ENCODE data around the gene TAP1.

TAP1 gene

DNA sequence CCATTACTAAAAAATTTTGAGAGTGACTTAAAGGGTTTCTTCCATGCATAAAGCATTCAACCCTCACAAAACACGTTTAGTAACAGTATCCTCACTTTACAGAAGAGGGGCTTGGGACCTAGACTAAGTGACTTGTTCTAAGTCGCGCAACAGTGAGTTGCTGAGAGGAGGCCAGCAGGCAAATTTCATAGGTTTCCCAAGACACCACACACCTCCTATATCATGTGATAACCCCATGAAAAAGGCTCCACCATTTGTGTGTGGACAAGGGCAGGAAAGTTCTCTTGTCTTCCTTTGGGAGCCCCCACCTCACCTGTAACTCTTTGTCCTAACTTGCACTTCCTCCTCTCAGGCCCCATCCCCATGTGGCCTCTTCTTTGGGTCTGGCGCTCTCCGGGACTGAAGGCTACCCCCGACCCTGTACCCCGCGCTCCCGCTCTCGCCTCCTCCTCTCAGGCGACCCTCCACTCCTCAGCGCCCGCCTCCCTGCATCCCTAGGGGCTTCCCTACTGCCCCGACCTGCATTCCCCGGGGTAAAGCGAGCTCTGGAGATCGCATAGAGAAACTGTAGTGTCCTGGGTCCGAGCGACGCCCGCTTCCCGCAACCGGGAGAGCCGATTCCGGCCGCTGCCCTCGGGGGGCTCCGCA lies 10.0 kb downstream of the TAP1 start:
- Histone ChIP-seq H3K4me3 (ENCODE audit: control insufficient read depth in 1 of 7, extremely low read depth in 1 of 7, insufficient read depth in 4 of 7, low read depth in 2 of 7, low read length in 6 of 7) (peak overlapping the region; percentile 88 to 98 (median 94)), H3K9me3 (ENCODE audit: control extremely low read depth in 1 of 5, control insufficient read depth in 4 of 5, insufficient read depth in 2 of 5, low read depth in 1 of 5, low read length in 4 of 5) (no peaks in the 10 kb centered on the region), H3K4me1 (ENCODE audit: control extremely low read depth in 1 of 4, control insufficient read depth in 4 of 4, insufficient read depth in 4 of 4, low read length in 3 of 4) (peaks cover 23 to 72% (median 40%) of the 10 kb centered on the region in 4 experiments), H3K36me3 (ENCODE audit: control insufficient read depth in 4 of 4, insufficient read depth in 4 of 4, low read length in 3 of 4) (peaks cover 22 to 54% (median 36%) of the 10 kb centered on the region in 4 experiments), H3K27ac (ENCODE audit: insufficient read depth in 1 of 2, low read depth in 1 of 2, low read length in 2 of 2, poor library complexity in 1 of 2, severe bottlenecking in 2 of 2) (peak overlapping the region; percentile 80 to 92), H3K27me3 (replicated peaks in 2 of 5; ENCODE audit: control insufficient read depth in 4 of 5, insufficient read depth in 5 of 5, low read length in 4 of 5) (no peaks in the 10 kb centered on the region)
- DNase-seq = peak in 1 of 3 donors; percentile 22
- CTCF ChIA-PET = interaction anchor here (1.2 to 3.8 kb wide), 8 partner anchors 11 to 128 kb away, joined by 3 to 49 read pairs (median 12); partner anchors contain the start of genes PSMB9 and TAP1
- POLR2A ChIA-PET = interaction anchor here (2.9 to 3.0 kb wide), 2 partner anchors 10 kb away, joined by 11 to 29 read pairs; partner anchors contain the start of genes PSMB9 and TAP1
- WGBS (ENCODE audit: insufficient coverage) = 0% methylated on average over 21 of the region's 28 CpGs

DNA sequence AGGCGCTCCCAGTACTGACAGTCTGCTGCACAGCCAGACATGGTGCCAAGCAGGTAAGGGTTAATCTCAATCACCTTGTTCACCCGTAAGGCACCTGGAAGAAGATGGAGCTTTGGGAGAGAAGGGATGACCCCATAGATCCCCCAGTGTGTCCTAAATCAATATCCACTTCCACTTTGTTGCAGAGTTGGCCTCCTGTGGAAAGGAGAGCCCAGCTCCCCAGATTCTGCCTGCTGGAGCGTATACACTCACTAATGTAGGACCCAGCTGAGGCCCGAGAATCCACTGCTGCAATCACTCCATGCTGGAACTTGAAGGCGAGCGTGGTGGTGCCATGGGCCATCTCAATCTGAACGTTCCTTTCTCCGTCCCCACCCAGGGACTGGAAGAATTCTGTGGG lies 10.8 kb downstream of the TAP1 start:
- no peaks in the 10 kb centered on the region for H3K27me3 ChIP-seq (replicated peaks in 2 of 5; ENCODE audit: control insufficient read depth in 4 of 5, insufficient read depth in 5 of 5, low read length in 4 of 5)
- DNase-seq = no peak
- ChIA-PET POLR2A (interaction anchor here (0.7 to 2.9 kb wide), 2 partner anchors 11 to 347 kb away, joined by 3 to 11 read pairs; partner anchors contain the start of genes PSMB9 and TAP1), CTCF (interaction anchor here (0.8 to 2.8 kb wide), 7 partner anchors 8 to 26 kb away, joined by 3 to 26 read pairs (median 3); partner anchors contain the start of genes PSMB9 and TAP1)
- H3K27ac ChIP-seq (ENCODE audit: insufficient read depth in 1 of 2, low read depth in 1 of 2, low read length in 2 of 2, poor library complexity in 1 of 2, severe bottlenecking in 2 of 2) = no peak overlapping the region
- H3K4me3 ChIP-seq (ENCODE audit: control insufficient read depth in 1 of 7, extremely low read depth in 1 of 7, insufficient read depth in 4 of 7, low read depth in 2 of 7, low read length in 6 of 7) = peak overlapping the region; percentile 18 to 98 (median 90)
- no peaks in the 10 kb centered on the region for H3K9me3 ChIP-seq (ENCODE audit: control extremely low read depth in 1 of 5, control insufficient read depth in 4 of 5, insufficient read depth in 2 of 5, low read depth in 1 of 5, low read length in 4 of 5)
- peaks cover 23 to 75% (median 45%) of the 10 kb centered on the region in 4 experiments for H3K4me1 ChIP-seq (ENCODE audit: control extremely low read depth in 1 of 4, control insufficient read depth in 4 of 4, insufficient read depth in 4 of 4, low read length in 3 of 4)
- 93% methylated on average over 5 of the region's 8 CpGs for WGBS (ENCODE audit: insufficient coverage)
- H3K36me3 ChIP-seq (ENCODE audit: control insufficient read depth in 4 of 4, insufficient read depth in 4 of 4, low read length in 3 of 4) = peaks cover 16 to 47% (median 29%) of the 10 kb centered on the region in 4 experiments

DNA sequence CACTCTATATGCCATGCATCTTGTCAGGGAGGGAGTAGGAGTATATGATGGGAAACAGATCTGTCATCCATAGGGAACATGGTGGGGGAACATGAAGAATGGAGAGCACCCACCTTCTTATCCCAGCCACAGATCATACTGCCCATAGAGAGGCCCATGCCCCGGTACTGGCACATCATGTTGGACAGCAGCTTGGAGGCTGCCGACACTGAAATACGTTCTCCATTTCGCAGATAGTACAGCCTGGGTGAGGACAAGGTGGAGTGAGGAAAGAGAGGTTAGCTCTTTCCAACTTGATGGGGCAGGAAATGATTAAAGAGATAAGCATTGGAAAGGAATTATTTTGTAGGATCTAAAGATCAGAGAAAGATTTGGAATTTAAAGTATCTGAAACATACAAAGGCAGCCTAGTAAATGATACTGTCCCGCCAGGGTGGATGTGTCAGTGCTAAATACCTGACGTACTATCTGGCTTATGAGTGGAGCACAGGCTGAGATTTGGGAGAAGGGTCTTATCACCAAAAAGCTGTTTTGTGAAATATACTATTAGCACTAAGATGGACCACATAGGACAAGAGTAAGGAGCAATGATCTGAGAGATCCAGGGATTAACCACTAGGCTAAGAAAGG lies 11.4 kb downstream of the TAP1 start:
- WGBS (ENCODE audit: insufficient coverage) = 93% methylated on average over 4 of the region's 6 CpGs
- no peak for DNase-seq
- ChIA-PET POLR2A (interaction anchor here (0.7 to 2.9 kb wide), 2 partner anchors 12 to 347 kb away, joined by 3 to 11 read pairs; partner anchors contain the start of genes PSMB9 and TAP1), CTCF (interaction anchor here (0.8 to 2.8 kb wide), 8 partner anchors 9 to 139 kb away, joined by 3 to 26 read pairs (median 4); partner anchors contain the start of genes PSMB9 and TAP1)
- peaks cover 14 to 42% (median 23%) of the 10 kb centered on the region in 4 experiments for H3K36me3 ChIP-seq (ENCODE audit: control insufficient read depth in 4 of 4, insufficient read depth in 4 of 4, low read length in 3 of 4)
- H3K27me3 ChIP-seq (replicated peaks in 2 of 5; ENCODE audit: control insufficient read depth in 4 of 5, insufficient read depth in 5 of 5, low read length in 4 of 5) = no peaks in the 10 kb centered on the region
- H3K4me3 ChIP-seq (ENCODE audit: control insufficient read depth in 1 of 7, extremely low read depth in 1 of 7, insufficient read depth in 4 of 7, low read depth in 2 of 7, low read length in 6 of 7) = peak overlapping the region in 4 of 7 experiments; percentile 90 to 98 (median 94)
- H3K9me3 ChIP-seq (ENCODE audit: control extremely low read depth in 1 of 5, control insufficient read depth in 4 of 5, insufficient read depth in 2 of 5, low read depth in 1 of 5, low read length in 4 of 5) = no peaks in the 10 kb centered on the region
- peaks cover 23 to 79% (median 50%) of the 10 kb centered on the region in 4 experiments for H3K4me1 ChIP-seq (ENCODE audit: control extremely low read depth in 1 of 4, control insufficient read depth in 4 of 4, insufficient read depth in 4 of 4, low read length in 3 of 4)
- no peak overlapping the region for H3K27ac ChIP-seq (ENCODE audit: insufficient read depth in 1 of 2, low read depth in 1 of 2, low read length in 2 of 2, poor library complexity in 1 of 2, severe bottlenecking in 2 of 2)

DNA sequence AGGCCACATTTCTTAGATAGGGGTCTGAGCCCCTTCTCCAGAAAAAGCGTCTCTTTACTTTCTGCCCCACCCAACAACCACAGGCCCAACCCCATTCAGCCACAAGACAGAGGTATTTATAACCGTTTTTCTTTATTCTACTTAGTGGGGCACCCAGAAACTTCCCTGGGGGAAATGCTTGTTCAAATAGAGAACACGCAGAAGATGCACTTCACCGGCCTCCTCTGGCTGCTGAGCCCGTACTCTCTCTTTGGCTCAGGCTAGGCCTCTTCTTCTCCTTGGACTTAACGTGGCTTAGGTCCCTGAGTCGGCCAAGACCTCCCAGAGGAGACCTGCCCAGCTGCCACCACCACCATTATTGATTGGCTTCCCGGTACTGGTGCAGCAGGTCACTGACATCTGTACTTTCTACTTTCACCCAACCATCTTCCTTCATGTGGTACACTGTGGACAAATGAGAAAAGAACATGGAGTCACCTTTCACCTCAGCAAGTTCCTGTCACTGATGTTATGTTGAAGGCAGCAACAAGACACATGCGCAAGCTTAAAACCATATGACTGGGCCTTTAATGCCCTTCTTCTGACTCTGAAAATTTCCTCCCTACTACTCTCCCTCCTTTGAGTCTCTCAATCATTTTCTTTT lies 12.8 kb downstream of the TAP1 start:
- Histone ChIP-seq H3K27ac (ENCODE audit: insufficient read depth in 1 of 2, low read depth in 1 of 2, low read length in 2 of 2, poor library complexity in 1 of 2, severe bottlenecking in 2 of 2) (peak overlapping the region in 1 of 2 experiments; percentile 19), H3K4me1 (ENCODE audit: control extremely low read depth in 1 of 4, control insufficient read depth in 4 of 4, insufficient read depth in 4 of 4, low read length in 3 of 4) (peaks cover 16 to 66% (median 46%) of the 10 kb centered on the region in 4 experiments), H3K36me3 (ENCODE audit: control insufficient read depth in 4 of 4, insufficient read depth in 4 of 4, low read length in 3 of 4) (peaks cover 10 to 34% (median 18%) of the 10 kb centered on the region in 4 experiments), H3K27me3 (replicated peaks in 2 of 5; ENCODE audit: control insufficient read depth in 4 of 5, insufficient read depth in 5 of 5, low read length in 4 of 5) (no peaks in the 10 kb centered on the region), H3K9me3 (ENCODE audit: control extremely low read depth in 1 of 5, control insufficient read depth in 4 of 5, insufficient read depth in 2 of 5, low read depth in 1 of 5, low read length in 4 of 5) (no peaks in the 10 kb centered on the region), H3K4me3 (ENCODE audit: control insufficient read depth in 1 of 7, extremely low read depth in 1 of 7, insufficient read depth in 4 of 7, low read depth in 2 of 7, low read length in 6 of 7) (peak overlapping the region in 2 of 7 experiments; percentile 4 to 21)
- 35% methylated on average over 9 of the region's 9 CpGs for WGBS (ENCODE audit: insufficient coverage)
- peak in 1 of 3 donors; percentile 24 for DNase-seq
- POLR2A ChIA-PET = interaction anchor here (2.9 kb wide), 1 partner anchor 13 kb away, joined by 11 read pairs; the partner anchor contains the start of genes PSMB9 and TAP1
- CTCF ChIA-PET = interaction anchor here (1.6 to 3.6 kb wide), 4 partner anchors 14 to 140 kb away, joined by 4 to 52 read pairs (median 24); partner anchors contain the start of genes PSMB9 and TAP1

DNA sequence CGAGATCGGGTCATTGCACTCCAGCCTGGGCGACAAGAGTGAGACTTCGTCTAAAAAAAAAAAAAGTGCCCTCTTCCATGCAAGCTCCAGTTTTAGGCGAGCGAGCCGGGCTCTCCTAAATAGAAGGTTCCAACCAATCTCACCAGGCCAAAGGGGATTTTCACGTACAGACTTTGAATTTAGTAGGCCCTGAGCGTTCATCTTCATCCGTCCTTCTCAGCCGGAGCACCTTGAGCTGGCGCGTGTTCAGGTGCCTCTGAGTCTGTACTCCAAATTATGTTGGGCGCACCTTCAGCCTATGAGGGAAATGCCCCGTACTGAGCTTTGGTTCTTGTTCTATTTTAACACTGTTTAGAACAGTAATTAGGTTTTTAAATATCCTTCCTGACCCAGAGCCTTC lies 14.1 kb downstream of the TAP1 start:
- Histone ChIP-seq H3K4me1 (ENCODE audit: control extremely low read depth in 1 of 4, control insufficient read depth in 4 of 4, insufficient read depth in 4 of 4, low read length in 3 of 4) (peaks cover 16 to 54% (median 34%) of the 10 kb centered on the region in 4 experiments), H3K9me3 (ENCODE audit: control extremely low read depth in 1 of 5, control insufficient read depth in 4 of 5, insufficient read depth in 2 of 5, low read depth in 1 of 5, low read length in 4 of 5) (no peaks in the 10 kb centered on the region), H3K27ac (ENCODE audit: insufficient read depth in 1 of 2, low read depth in 1 of 2, low read length in 2 of 2, poor library complexity in 1 of 2, severe bottlenecking in 2 of 2) (no peak overlapping the region), H3K4me3 (ENCODE audit: control insufficient read depth in 1 of 7, extremely low read depth in 1 of 7, insufficient read depth in 4 of 7, low read depth in 2 of 7, low read length in 6 of 7) (no peak overlapping the region), H3K27me3 (replicated peaks in 2 of 5; ENCODE audit: control insufficient read depth in 4 of 5, insufficient read depth in 5 of 5, low read length in 4 of 5) (no peaks in the 10 kb centered on the region), H3K36me3 (ENCODE audit: control insufficient read depth in 4 of 4, insufficient read depth in 4 of 4, low read length in 3 of 4) (peaks cover 14 to 45% (median 26%) of the 10 kb centered on the region in 4 experiments)
- ChIA-PET POLR2A (interaction anchor here (1.2 to 2.5 kb wide), 3 partner anchors 15 to 29 kb away, joined by 3 to 16 read pairs (median 3); partner anchors contain the start of genes PSMB9 and TAP1), CTCF (interaction anchor here (0.6 to 3.9 kb wide), 13 partner anchors 11 to 400 kb away, joined by 3 to 115 read pairs (median 9); partner anchors contain the start of genes HLA-DMA, HLA-DRA, PSMB9 and TAP1)
- 96% methylated on average over 13 of the region's 15 CpGs for WGBS (ENCODE audit: insufficient coverage)
- no peak for DNase-seq
